ENCODE results near the gene AGMAT. TPM values are rescaled to one million over a fixed set of nuclear protein-coding genes. Genes with fewer than 3 reads are reported as not detected.

Gene AGMAT
- total RNA-seq, 1 donor from 2014 or later: 0.31 TPM

DNA sequence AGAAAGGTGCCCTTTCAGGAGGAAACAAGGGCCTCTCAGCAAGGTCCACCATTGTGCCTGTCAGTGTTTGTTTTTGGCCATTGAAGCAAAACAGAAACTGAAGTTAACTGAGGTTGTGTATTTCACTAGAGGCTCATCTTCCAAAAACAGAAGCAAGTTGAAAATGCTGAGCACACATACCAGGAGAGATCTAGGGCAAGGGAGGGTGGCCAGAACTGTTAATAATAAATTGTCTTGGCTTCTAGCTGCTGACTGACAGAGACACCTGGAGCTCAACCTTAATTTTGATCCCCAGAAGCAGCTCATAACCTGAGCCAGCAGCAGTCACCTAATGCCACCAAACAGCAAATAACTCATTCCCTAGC lies 5.2 kb downstream of the AGMAT start:
- TF ChIP-seq, protein P1, sequence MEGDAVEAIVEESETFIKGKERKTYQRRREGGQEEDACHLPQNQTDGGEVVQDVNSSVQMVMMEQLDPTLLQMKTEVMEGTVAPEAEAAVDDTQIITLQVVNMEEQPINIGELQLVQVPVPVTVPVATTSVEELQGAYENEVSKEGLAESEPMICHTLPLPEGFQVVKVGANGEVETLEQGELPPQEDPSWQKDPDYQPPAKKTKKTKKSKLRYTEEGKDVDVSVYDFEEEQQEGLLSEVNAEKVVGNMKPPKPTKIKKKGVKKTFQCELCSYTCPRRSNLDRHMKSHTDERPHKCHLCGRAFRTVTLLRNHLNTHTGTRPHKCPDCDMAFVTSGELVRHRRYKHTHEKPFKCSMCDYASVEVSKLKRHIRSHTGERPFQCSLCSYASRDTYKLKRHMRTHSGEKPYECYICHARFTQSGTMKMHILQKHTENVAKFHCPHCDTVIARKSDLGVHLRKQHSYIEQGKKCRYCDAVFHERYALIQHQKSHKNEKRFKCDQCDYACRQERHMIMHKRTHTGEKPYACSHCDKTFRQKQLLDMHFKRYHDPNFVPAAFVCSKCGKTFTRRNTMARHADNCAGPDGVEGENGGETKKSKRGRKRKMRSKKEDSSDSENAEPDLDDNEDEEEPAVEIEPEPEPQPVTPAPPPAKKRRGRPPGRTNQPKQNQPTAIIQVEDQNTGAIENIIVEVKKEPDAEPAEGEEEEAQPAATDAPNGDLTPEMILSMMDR (IDR thresholded peaks at IDR 0.05; ENCODE audit: unreplicated experiment): no peak
- no peaks in the 10 kb centered on the region for H3K27me3 Mint-ChIP-seq (ENCODE audit: low read depth)

DNA sequence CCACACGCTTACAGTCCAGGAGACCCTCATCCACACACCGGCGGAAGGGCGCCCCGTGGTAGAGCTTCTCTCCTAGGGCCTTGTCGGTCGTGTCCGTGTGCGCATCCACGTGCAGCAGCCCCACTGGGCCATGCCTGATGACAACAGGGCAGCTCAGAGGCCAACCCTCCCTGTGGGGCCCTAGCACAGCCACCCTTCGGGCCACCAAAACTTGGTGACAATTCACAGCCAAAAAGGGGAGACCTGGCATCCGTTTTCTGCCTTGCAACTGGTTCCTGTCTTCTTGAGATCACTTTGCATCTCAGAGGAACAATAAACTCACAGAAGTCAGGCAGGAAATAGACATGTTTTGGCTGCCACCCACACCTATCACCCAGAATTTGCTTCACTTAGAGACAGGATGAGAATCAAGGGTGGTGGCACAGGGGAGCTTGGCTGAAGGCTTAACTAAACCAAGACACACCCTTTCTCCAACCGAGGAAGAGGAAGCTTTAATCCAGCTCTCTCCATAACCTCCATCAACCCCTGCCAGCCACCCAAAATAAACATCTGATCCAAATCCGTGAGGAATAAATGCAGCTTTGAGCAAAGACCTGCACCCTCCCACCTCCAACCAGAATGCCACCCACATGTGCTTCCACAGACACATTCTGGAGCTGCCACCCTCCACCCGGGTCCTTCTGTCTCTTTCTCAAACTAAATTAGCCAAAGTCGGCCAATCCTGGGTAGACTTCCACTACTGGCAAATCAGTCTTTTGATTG lies 5.7 kb downstream of the AGMAT start:
- Mint-ChIP-seq H3K4me3 (no peak overlapping the region), H3K36me3 (no peaks in the 10 kb centered on the region), H3K4me1 (no peaks in the 10 kb centered on the region), H3K27me3 (ENCODE audit: low read depth) (no peaks in the 10 kb centered on the region), H3K27ac (no peak overlapping the region), H3K9me3 (no peaks in the 10 kb centered on the region)
- TF ChIP-seq, protein P1 (IDR thresholded peaks at IDR 0.05; ENCODE audit: unreplicated experiment): no peak
- DNase-seq (ENCODE audit: low spot score in 2 of 2, unreplicated experiment in 2 of 2): no peak

More for the DNA sequence above, 5.2 kb downstream of the AGMAT start:
- Mint-ChIP-seq H3K9me3 (no peaks in the 10 kb centered on the region), H3K4me3 (no peak overlapping the region), H3K4me1 (no peaks in the 10 kb centered on the region), H3K27ac (no peak overlapping the region), H3K36me3 (no peaks in the 10 kb centered on the region)
- no peak for DNase-seq (ENCODE audit: low spot score in 2 of 2, unreplicated experiment in 2 of 2)

DNA sequence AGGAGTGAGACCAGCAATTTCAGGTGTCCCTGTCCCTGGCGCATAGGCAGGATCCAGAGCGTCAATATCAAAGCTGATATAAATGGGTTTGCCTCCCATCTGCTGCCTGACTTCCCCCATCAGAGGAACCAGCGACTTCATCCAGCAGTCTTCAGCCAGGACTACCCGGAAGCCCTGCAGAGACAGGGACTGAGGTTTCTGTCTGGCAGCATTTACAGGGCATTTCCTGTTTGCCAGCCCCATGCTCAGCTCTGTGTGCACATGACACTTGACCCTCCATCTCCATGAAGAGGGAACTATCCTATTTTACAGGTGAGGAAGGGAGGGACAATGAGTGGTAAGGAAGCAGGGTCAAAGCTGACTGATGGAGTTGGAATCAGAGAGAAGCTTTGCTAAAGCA lies 7.2 kb downstream of the AGMAT start:
- Mint-ChIP-seq H3K27ac (no peak overlapping the region), H3K4me1 (no peaks in the 10 kb centered on the region), H3K27me3 (ENCODE audit: low read depth) (no peaks in the 10 kb centered on the region), H3K36me3 (no peaks in the 10 kb centered on the region), H3K4me3 (no peak overlapping the region), H3K9me3 (no peaks in the 10 kb centered on the region)
- TF ChIP-seq, protein P1 (IDR thresholded peaks at IDR 0.05; ENCODE audit: unreplicated experiment): no peak
- DNase-seq (ENCODE audit: low spot score in 2 of 2, unreplicated experiment in 2 of 2): no peak

DNA sequence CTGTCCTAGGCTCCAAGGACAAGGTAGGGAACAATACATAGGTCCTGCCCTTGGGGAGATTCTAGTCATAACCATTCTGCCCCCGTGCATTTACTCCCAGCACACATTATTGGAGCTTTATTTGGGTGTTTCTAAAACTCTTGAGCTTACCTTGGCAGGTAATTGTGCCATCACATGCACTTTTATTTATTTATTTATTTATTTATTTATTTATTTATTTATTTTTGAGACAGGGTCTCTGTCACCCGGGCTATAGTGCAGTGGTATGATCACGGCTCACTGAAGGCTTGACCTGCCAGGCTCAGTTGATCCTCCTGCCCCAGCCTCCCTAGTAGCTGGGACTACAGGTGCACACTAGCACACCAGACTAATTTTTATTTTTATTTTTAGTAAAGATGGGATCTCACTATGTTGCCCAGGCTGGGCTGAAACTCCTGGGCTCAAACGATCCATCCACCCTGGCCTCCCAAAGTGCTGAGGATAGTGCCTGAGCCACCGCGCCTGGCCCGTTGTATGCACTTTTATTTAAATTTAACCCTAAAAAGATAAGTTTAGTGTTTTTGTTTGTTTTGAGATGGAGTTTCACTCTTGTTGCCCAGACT lies 9.2 kb downstream of the AGMAT start:
- Mint-ChIP-seq H3K4me1 (no peaks in the 10 kb centered on the region), H3K9me3 (no peaks in the 10 kb centered on the region), H3K36me3 (peaks cover 2% of the 10 kb centered on the region), H3K27me3 (ENCODE audit: low read depth) (no peaks in the 10 kb centered on the region), H3K27ac (no peak overlapping the region), H3K4me3 (no peak overlapping the region)
- DNase-seq (ENCODE audit: low spot score in 2 of 2, unreplicated experiment in 2 of 2): no peak
- TF ChIP-seq, protein P1 (IDR thresholded peaks at IDR 0.05; ENCODE audit: unreplicated experiment): no peak

DNA sequence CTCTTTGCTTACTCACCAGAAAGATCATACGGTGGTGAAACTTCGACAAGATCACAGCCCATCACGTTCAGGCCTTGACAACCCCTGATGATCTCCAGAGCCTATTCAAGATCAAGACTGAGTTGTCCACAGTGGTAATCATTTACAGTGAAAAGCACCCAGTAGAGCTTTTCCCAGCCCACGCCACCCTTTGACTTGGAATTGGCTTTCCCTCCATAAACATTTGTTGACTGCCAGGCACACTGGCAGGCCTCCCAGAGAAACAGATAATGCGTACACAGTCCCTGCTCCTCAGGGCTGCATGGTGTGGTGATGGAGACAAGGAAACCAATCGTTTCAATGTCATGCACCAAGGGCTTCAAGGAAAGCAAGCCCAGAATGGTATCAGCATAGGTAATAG lies 10.1 kb downstream of the AGMAT start:
- Mint-ChIP-seq H3K36me3 (peaks cover 5% of the 10 kb centered on the region), H3K4me3 (no peak overlapping the region), H3K27me3 (ENCODE audit: low read depth) (no peaks in the 10 kb centered on the region), H3K27ac (no peak overlapping the region), H3K4me1 (no peaks in the 10 kb centered on the region), H3K9me3 (no peaks in the 10 kb centered on the region)
- TF ChIP-seq, protein P1 (IDR thresholded peaks at IDR 0.05; ENCODE audit: unreplicated experiment): no peak
- no peak for DNase-seq (ENCODE audit: low spot score in 2 of 2, unreplicated experiment in 2 of 2)

Data from mesothelial cell of epicardium (in vitro differentiated cells).